H9 (cell line): ENCODE data around the gene TCF7L1. TPM values are rescaled to one million over a fixed set of nuclear protein-coding genes. Genes with fewer than 3 reads are reported as not detected.

Experiments used
- DNase-seq: peaks from one replicate; pipeline ENCODE4 v3.0.0-alpha.2; 2017
- H2AFZ ChIP-seq: one replicate; pipeline ENCODE4 v1.6.1; 2013; ENCODE audit warnings: mild to moderate bottlenecking, low read length, control low read depth, moderate library complexity
- H2AK5ac ChIP-seq: 2 replicates; pipeline ENCODE4 v1.6.1; 2013; ENCODE audit warnings: low read length, control low read depth, mixed read lengths; ENCODE audit not compliant: insufficient read length
- H2BK120ac ChIP-seq: one replicate; pipeline ENCODE4 v1.6.1; 2013; ENCODE audit warnings: low read depth, mild to moderate bottlenecking, low read length, control low read depth, inconsistent platforms; ENCODE audit not compliant: poor library complexity, severe bottlenecking
- H2BK12ac ChIP-seq: 2 replicates; pipeline ENCODE4 v1.6.1; 2013; ENCODE audit warnings: low read length, control low read depth, mixed read lengths, low read depth; ENCODE audit not compliant: insufficient read length
- H2BK15ac ChIP-seq: 2 replicates; pipeline ENCODE4 v1.6.1; 2013; ENCODE audit warnings: low read depth, low read length, control low read depth
- H2BK20ac ChIP-seq: one replicate; pipeline ENCODE4 v1.6.1; 2013; ENCODE audit warnings: low read depth, mild to moderate bottlenecking, low read length, control low read depth, inconsistent platforms; ENCODE audit not compliant: poor library complexity, severe bottlenecking
- H2BK5ac ChIP-seq: 2 replicates; pipeline ENCODE4 v1.6.1; 2013; ENCODE audit warnings: low read length, control low read depth, mixed read lengths; ENCODE audit not compliant: insufficient read length
- H3K14ac ChIP-seq: 2 replicates; pipeline ENCODE4 v1.6.1; 2013; ENCODE audit warnings: low read length, control low read depth; ENCODE audit not compliant: insufficient read depth
- H3K18ac ChIP-seq: 2 replicates; pipeline ENCODE4 v1.6.1; 2013; ENCODE audit warnings: low read depth, mild to moderate bottlenecking, mixed read lengths, low read length, control low read depth; ENCODE audit not compliant: insufficient read length
- H3K23ac ChIP-seq: 2 replicates; pipeline ENCODE4 v1.6.1; 2013; ENCODE audit warnings: low read length, control low read depth, mixed read lengths, low read depth; ENCODE audit not compliant: insufficient read length
- H3K23me2 ChIP-seq: 2 replicates; pipeline ENCODE4 v1.6.1; 2013; ENCODE audit warnings: low read depth, mild to moderate bottlenecking, mixed read lengths, low read length, control low read depth; ENCODE audit not compliant: insufficient read length, poor library complexity, severe bottlenecking
- H3K27ac ChIP-seq: 2 replicates; pipeline ENCODE4 v1.5.1; 2013; ENCODE audit warnings: low read length, control low read depth, mixed read lengths, low read depth; ENCODE audit not compliant: insufficient read length
- H3K27me3 ChIP-seq: 2 replicates; pipeline ENCODE4 v1.6.1; 2013; ENCODE audit warnings: low read length, control low read depth, inconsistent platforms; ENCODE audit not compliant: insufficient read depth
- H3K4ac ChIP-seq: 2 replicates; pipeline ENCODE4 v1.6.1; 2013; ENCODE audit warnings: low read depth, mild to moderate bottlenecking, control low read depth, inconsistent platforms, low read length, moderate library complexity
- H3K4me1 ChIP-seq: 2 replicates; pipeline ENCODE4 v1.6.1; 2013; ENCODE audit warnings: low read length, control low read depth, inconsistent platforms; ENCODE audit not compliant: insufficient read depth
- H3K4me2 ChIP-seq: 2 replicates; pipeline ENCODE4 v1.6.1; 2013; ENCODE audit warnings: low read length, control low read depth, mixed read lengths; ENCODE audit not compliant: insufficient read length, insufficient read depth
- H3K56ac ChIP-seq: 2 replicates; pipeline ENCODE4 v1.6.1; 2013; ENCODE audit warnings: low read depth, mild to moderate bottlenecking, mixed read lengths, low read length, control low read depth; ENCODE audit not compliant: insufficient read length
- H3K79me1 ChIP-seq: 2 replicates; pipeline ENCODE4 v1.6.1; 2013; ENCODE audit warnings: low read depth, mild to moderate bottlenecking, moderate library complexity, low read length, control low read depth, inconsistent platforms; ENCODE audit not compliant: insufficient read depth, poor library complexity, severe bottlenecking
- H3K79me2 ChIP-seq: 2 replicates; pipeline ENCODE4 v1.6.1; 2013; ENCODE audit warnings: low read length, control low read depth, inconsistent platforms; ENCODE audit not compliant: insufficient read depth
- H3K9ac ChIP-seq: 2 replicates; pipeline ENCODE4 v1.6.1; 2013; ENCODE audit warnings: low read length, control low read depth, mixed read lengths; ENCODE audit not compliant: insufficient read length; ENCODE audit errors: extremely low read depth
- H3K9me3 ChIP-seq: one replicate; pipeline ENCODE4 v1.6.1; 2013; ENCODE audit warnings: low read depth, low read length, inconsistent platforms; ENCODE audit not compliant: control insufficient read depth
- H3T11ph ChIP-seq: one replicate; pipeline ENCODE4 v1.6.1; 2013; ENCODE audit warnings: mild to moderate bottlenecking, low read length, control low read depth, inconsistent platforms
- H4K20me1 ChIP-seq: one replicate; pipeline ENCODE4 v1.6.1; 2013; ENCODE audit not compliant: control insufficient read depth, insufficient read length, insufficient read depth
- H4K5ac ChIP-seq: 2 replicates; pipeline ENCODE4 v1.6.1; 2013; ENCODE audit warnings: low read depth, mild to moderate bottlenecking, mixed read lengths, low read length, control low read depth; ENCODE audit not compliant: insufficient read length
- H4K8ac ChIP-seq: replicated peaks from 2 replicates; pipeline ENCODE4 v1.6.1; 2013; ENCODE audit warnings: low read length, control low read depth, mixed read lengths, low read depth; ENCODE audit not compliant: insufficient read length
- H4K91ac ChIP-seq: 2 replicates; pipeline ENCODE4 v1.6.1; 2013; ENCODE audit warnings: low read depth, mild to moderate bottlenecking, moderate library complexity, mixed read lengths, low read length, control low read depth; ENCODE audit not compliant: insufficient read length
- H3K27ac Mint-ChIP-seq, 3 experiments: 2 replicates in 2 of 3; 3 replicates in 1 of 3; pipeline ENCODE4 v1.8.0; 2020 to 2021; ENCODE audit warnings: mixed read lengths in 3 of 3, mild to moderate bottlenecking in 1 of 3, moderate library complexity in 1 of 3
- H3K27me3 Mint-ChIP-seq: 2 replicates; pipeline ENCODE4 v1.8.0; 2021; ENCODE audit warnings: low read depth, mild to moderate bottlenecking, moderate library complexity, mixed read lengths
- H3K36me3 Mint-ChIP-seq, 3 experiments: 2 replicates in 2 of 3; 3 replicates in 1 of 3; pipeline ENCODE4 v1.8.0; 2020 to 2021; ENCODE audit warnings: low read depth in 3 of 3, mixed read lengths in 3 of 3; ENCODE audit not compliant: insufficient read depth in 1 of 3
- H3K4me1 Mint-ChIP-seq, 2 experiments: 2 replicates each; pipeline ENCODE4 v1.8.0; 2020; ENCODE audit warnings: mixed read lengths in 2 of 2
- H3K4me3 Mint-ChIP-seq, 2 experiments: 2 replicates in 1 of 2; 3 replicates in 1 of 2; pipeline ENCODE4 v1.8.0; 2020 to 2021; ENCODE audit warnings: mild to moderate bottlenecking in 2 of 2, mixed read lengths in 2 of 2, moderate library complexity in 1 of 2
- H3K9me3 Mint-ChIP-seq, 2 experiments: 2 replicates in 1 of 2; 3 replicates in 1 of 2; pipeline ENCODE4 v1.8.0; 2020; ENCODE audit warnings: mild to moderate bottlenecking in 2 of 2, mixed read lengths in 2 of 2, moderate library complexity in 1 of 2
- WGBS: extraction: QIAGEN DNeasy Blood & Tissue Kit; methylation state at CpG from one replicate; pipeline ENCODE4 v1.1.7; 2013; ENCODE audit warnings: missing lambda C conversion rate, low lambda C conversion rate, mixed read lengths; ENCODE audit not compliant: insufficient read length; ENCODE audit errors: extremely low coverage; 5-methylcytosine and 5-hydroxymethylcytosine counted together
- total RNA-seq: library from RNA; stranded (reverse); gene quantifications from 2 replicates; pipeline ENCODE4 v1.2.1, GENCODE V29; 2021
- TF ChIP-seq, protein P1 (sequence below): fragments of 200-600 bp; sonication (generic); conservative IDR thresholded peaks from 3 replicates; pipeline ENCODE4 v1.8.0; 2021; ENCODE audit warnings: antibody characterized with exemption, mild to moderate bottlenecking

Gene TCF7L1
- total RNA-seq, 1 experiment from 2014 or later = 112 TPM

DNA sequence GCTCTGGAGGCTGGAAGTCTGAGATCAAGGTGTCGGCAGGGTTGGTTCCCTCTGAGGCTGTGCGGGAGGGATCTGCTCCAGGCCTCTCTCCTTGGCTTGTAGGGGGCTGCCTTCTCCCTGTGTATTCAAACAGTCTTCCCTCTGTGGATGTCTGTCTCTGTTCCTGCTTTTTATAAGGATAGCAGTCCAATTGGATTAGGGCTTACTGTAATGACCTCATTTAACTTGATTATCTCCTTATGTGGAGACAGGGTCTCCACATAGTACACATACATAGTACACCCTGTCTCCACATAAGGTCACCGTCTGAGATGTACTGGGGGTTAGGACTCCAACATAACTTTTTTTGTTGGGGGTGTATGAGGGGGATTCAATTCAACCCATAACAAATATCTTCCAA lies 30.5 kb downstream of the TCF7L1 start:
- H3K4ac ChIP-seq = no peak overlapping the region
- no peak overlapping the region for H2AK5ac ChIP-seq
- no peak overlapping the region for H4K8ac ChIP-seq
- H2BK5ac ChIP-seq = no peak overlapping the region
- H3K18ac ChIP-seq = no peak overlapping the region
- H3K79me1 ChIP-seq = peaks cover 16% of the 10 kb centered on the region
- no peaks in the 10 kb centered on the region for H4K20me1 ChIP-seq
- no peak for DNase-seq
- H3K4me1 Mint-ChIP-seq = peaks cover 69 to 73% of the 10 kb centered on the region in 2 experiments
- no peak overlapping the region for H3K56ac ChIP-seq
- no peak overlapping the region for H4K91ac ChIP-seq
- H3K27ac Mint-ChIP-seq = peak overlapping the region; percentile 89 to 92 (median 91); a peak in 6 of 7 replicates
- no peak overlapping the region for H3K9ac ChIP-seq
- peak overlapping the region in 1 of 2 experiments; percentile 8; a peak in 1 of 5 replicates for H3K4me3 Mint-ChIP-seq
- H3K23ac ChIP-seq = no peak overlapping the region
- H3K27me3 ChIP-seq = no peaks in the 10 kb centered on the region
- TF ChIP-seq, protein P1, sequence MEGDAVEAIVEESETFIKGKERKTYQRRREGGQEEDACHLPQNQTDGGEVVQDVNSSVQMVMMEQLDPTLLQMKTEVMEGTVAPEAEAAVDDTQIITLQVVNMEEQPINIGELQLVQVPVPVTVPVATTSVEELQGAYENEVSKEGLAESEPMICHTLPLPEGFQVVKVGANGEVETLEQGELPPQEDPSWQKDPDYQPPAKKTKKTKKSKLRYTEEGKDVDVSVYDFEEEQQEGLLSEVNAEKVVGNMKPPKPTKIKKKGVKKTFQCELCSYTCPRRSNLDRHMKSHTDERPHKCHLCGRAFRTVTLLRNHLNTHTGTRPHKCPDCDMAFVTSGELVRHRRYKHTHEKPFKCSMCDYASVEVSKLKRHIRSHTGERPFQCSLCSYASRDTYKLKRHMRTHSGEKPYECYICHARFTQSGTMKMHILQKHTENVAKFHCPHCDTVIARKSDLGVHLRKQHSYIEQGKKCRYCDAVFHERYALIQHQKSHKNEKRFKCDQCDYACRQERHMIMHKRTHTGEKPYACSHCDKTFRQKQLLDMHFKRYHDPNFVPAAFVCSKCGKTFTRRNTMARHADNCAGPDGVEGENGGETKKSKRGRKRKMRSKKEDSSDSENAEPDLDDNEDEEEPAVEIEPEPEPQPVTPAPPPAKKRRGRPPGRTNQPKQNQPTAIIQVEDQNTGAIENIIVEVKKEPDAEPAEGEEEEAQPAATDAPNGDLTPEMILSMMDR = no peak
- H3K4me1 ChIP-seq = peaks cover 20% of the 10 kb centered on the region
- no CpG with 5 or more reads among the region's 3 CpGs for WGBS
- H2BK15ac ChIP-seq = no peak overlapping the region
- H3K14ac ChIP-seq = no peak overlapping the region
- H3K9me3 ChIP-seq = no peaks in the 10 kb centered on the region
- H3K36me3 Mint-ChIP-seq = peaks cover 4 to 15% (median 6%) of the 10 kb centered on the region in 3 experiments; a peak in 5 of 7 replicates
- no peaks in the 10 kb centered on the region for H3K9me3 Mint-ChIP-seq
- H2BK20ac ChIP-seq = no peak overlapping the region
- no peak overlapping the region for H2AFZ ChIP-seq
- H4K5ac ChIP-seq = no peak overlapping the region
- no peak overlapping the region for H3T11ph ChIP-seq
- H3K23me2 ChIP-seq = no peaks in the 10 kb centered on the region
- no peak overlapping the region for H3K4me2 ChIP-seq
- no peaks in the 10 kb centered on the region for H3K27me3 Mint-ChIP-seq
- peaks cover 57% of the 10 kb centered on the region; the same call in 1 of the 2 replicates for H3K79me2 ChIP-seq
- no peak overlapping the region for H2BK12ac ChIP-seq
- H3K27ac ChIP-seq = no peak overlapping the region
- no peak overlapping the region for H2BK120ac ChIP-seq
